Breast epithelium (tissue), 3 donors: ENCODE results near the gene KIDINS220.

ENCODE experiments used
- POLR2AphosphoS5 ChIP-seq, 3 donors: sonication (generic); formaldehyde crosslinking; IDR thresholded peaks; one replicate each; pipeline ENCODE4 v1.6.1; 2017; ENCODE audit warnings: antibody characterized with exemption in 3 of 3
- TF ChIP-seq, protein P1 (sequence below), 3 donors: fragments of 450-650 bp; IDR thresholded peaks; one replicate each; pipeline ENCODE4 v1.5.1; 2016 to 2017; ENCODE audit warnings: antibody characterized with exemption in 3 of 3, mild to moderate bottlenecking in 3 of 3, moderate library complexity in 3 of 3

DNA sequence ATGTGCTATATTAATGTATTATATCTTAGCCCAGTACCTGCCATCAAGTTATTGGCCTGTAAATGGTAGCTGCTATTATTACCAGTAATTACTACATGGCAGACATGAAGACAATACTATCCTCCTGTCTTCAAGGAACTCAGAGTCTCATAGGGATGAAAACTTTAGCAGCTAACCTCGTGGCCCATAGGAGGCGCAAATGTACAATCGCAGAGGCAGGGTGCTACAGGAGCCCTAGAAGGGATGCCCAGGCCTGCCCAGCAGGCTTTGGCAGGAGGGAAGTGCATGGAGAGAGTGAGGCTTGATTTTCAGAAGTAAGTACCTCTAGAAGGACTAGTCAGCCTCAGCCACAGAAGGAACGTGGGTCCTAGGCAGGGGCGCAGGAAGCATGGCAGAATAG, 44.7 kb upstream of the KIDINS220 start:
- TF ChIP-seq, protein P1, sequence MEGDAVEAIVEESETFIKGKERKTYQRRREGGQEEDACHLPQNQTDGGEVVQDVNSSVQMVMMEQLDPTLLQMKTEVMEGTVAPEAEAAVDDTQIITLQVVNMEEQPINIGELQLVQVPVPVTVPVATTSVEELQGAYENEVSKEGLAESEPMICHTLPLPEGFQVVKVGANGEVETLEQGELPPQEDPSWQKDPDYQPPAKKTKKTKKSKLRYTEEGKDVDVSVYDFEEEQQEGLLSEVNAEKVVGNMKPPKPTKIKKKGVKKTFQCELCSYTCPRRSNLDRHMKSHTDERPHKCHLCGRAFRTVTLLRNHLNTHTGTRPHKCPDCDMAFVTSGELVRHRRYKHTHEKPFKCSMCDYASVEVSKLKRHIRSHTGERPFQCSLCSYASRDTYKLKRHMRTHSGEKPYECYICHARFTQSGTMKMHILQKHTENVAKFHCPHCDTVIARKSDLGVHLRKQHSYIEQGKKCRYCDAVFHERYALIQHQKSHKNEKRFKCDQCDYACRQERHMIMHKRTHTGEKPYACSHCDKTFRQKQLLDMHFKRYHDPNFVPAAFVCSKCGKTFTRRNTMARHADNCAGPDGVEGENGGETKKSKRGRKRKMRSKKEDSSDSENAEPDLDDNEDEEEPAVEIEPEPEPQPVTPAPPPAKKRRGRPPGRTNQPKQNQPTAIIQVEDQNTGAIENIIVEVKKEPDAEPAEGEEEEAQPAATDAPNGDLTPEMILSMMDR (IDR thresholded peaks at IDR 0.05), result no peak
- no peak for TF ChIP-seq POLR2AphosphoS5 (IDR thresholded peaks at IDR 0.05)
